GM18909 (cell line): ENCODE measurements around the gene FAM221B.

Experiments
- ATAC-seq: cut with Tn5 transposase; IDR thresholded peaks from one replicate; pipeline ENCODE4 v1.9.1; 2021; ENCODE audit warnings: mild to moderate bottlenecking; ENCODE audit not compliant: unreplicated experiment, poor library complexity

Gene FAM221B

DNA sequence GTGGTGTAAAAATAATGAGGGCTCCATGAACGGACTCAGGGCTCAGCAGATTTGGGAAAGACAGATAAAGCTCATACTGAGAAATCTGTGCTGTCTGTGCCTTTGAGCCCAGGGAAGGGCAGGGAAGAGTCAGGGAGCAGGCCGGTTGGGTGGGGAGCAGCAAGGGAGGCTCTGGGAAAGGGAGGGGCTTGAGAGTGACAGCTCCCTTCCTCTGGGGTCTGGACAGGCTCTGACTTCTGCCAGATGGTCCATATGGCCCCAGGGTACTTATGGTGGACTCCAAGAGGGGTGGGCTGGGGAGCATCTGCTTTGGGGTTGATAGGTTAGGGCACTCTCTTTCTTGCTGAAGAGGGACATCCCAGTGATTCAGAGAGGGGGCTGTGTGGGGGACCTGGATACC lies 35.1 kb downstream of the FAM221B start:
- ATAC-seq: no peak

DNA sequence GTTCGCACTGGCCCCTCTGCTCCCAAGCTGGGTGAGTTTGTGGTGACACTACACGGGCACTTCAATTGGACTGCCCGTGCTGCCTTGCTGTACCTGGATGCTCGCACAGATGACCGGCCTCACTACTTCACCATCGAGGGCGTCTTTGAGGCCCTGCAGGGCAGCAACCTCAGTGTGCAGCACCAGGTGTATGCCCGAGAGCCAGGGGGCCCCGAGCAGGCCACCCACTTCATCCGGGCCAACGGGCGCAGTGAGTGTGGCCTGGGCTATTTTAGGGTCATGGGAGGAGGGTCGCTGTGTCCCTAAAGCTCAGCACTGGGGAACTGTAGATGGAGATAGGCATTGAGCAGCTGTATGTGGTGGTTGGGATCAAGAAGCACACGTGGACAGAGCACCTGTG lies 35.7 kb downstream of the FAM221B start:
- ATAC-seq: no peak

DNA sequence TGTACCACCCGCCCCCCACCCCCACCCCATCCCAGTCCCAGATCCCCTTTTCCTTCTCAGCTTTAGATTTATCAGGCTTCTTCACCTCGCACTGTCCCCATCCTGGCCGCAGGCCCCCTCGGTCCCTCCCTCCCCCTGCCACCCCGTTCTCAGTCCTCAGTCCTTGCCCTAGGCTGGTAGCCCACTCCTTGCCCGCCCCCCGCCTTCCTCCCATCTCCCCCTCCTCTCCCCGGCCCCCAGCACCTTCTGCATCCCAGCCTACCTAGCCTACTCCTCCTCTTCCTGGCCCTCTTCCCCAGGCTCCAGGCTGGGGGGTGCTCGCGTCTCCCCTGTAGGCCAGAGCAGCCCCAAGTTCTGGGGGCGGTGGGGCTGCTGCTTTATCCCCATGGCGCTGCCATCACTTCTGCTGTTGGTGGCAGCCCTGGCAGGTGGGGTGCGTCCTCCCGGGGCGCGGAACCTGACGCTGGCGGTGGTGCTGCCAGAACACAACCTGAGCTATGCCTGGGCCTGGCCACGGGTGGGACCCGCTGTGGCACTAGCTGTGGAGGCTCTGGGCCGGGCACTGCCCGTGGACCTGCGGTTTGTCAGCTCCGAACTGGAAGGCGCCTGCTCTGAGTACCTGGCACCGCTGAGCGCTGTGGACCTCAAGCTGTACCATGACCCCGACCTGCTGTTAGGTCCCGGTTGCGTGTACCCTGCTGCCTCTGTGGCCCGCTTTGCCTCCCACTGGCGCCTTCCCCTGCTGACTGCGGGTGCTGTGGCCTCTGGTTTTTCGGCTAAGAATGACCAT lies 36.3 kb downstream of the FAM221B start:
- ATAC-seq: no peak

DNA sequence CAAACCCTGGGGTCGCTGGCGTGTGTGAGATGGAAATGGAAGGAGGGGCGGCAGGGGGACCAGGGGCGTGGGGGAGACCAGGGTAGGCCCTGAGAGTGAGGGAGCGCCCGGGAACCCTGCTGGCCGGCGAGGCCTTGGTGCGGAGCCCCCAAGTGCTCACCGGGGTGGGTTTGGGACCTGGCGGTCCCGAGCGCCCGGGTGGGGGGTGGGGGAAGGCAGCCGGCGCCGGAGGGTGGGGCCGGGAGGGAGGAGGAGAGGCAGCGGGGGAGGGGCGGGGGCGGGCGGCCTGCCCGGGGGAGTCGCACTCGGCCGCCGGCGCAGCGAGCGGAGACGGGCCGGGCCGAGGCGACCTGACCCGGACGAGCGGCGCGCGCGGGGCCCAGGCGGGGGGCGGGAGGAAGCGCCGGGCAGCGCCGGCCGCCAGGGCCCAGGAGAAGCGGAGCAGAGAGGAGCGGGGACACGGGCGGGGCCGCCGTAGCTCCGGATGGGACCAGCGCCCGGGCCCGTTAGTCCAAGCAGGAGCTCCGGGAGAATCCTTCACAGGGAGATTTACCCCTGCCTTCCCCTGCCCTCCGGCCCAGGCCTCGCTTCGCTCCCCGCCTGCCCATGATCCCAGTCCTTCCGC lies 37.1 kb downstream of the FAM221B start, which contains the start of gene NPR2:
TSS of gene NPR2 (plus strand) at position 295 of the 625 bp plus-strand sequence. CDS start 818 bp downstream, outside the sequence.
- no peak for ATAC-seq

DNA sequence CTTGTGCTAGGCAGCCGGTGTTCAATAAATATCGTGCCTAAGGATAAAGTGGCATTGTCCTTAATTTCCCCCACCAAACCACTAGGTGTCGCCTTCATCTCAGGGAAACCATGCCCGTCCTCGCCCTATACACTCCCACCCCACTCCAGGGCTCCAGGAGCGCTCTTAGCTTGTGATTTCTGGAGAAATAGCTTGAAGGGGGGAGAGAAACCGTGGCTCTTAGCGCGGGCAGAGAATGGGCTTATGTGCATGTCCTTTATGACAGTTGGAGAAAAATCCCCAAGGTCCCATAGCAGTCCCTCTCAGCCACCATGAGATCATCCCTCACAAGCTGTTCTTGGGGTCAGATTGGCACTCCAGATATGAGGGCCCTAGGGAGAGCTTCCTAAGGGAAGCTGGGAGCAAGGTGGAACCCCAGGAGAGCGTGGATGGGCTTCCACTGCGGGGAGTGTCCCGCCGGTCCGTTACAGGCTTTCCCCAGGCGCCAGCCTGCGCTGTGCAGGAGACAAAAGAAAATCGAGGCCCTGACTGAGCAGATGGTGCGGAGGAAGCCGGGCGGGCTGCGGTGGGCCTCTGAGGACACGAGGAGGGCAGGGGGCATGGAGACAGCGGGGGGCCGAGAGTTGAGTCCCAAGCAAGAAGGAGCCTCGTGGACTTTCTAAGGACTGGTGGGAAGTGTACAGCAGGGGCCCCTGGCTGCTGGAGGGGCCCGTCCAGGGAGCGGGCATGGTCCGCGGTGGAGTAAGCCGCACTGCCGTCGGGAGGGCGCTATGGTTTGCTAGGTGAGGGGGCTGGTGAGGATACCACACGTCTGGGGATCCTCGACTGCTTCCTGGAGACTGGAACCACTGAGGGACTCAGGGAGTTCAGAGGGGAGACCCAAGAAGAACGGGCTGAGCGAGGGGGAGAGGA lies 37.9 kb downstream of the FAM221B start:
- ATAC-seq: no peak

DNA sequence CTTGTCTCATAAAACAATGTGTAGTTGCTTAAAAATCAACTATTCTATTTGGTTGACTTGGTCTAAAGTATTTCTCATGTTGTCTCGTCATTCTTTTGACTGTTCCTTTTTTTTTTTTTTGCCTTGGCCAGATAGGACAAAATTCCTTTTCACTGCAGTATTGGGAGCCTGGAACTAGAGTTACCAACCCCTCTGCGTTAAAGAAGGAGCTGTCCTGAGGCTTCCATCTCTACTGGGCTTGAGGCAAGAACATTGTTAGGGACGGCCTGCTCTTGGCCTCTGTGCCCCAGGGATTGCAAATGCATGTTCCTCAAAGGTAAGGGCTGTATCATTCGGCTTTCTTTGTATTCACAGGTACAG lies 38.5 kb downstream of the FAM221B start:
- no peak for ATAC-seq

DNA sequence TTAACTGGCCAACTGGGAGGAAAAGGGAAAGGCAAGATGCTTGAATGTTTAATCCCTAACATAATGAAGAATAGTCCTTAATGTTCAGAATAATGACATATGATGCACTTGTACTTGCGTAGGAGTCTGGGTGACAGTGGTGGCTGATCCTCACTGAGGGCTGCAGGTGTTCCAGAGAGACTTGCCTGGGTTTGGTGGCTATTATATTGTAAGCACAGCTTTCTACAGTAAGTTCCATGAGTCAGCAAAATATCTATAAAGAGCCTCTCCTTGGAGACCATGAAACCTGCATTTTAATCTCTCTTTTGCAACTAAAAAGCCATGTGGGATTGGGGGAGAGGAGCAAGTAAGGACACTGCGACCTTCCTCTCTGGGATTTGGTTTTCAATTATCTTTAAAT lies 39.0 kb downstream of the FAM221B start:
- no peak for ATAC-seq

DNA sequence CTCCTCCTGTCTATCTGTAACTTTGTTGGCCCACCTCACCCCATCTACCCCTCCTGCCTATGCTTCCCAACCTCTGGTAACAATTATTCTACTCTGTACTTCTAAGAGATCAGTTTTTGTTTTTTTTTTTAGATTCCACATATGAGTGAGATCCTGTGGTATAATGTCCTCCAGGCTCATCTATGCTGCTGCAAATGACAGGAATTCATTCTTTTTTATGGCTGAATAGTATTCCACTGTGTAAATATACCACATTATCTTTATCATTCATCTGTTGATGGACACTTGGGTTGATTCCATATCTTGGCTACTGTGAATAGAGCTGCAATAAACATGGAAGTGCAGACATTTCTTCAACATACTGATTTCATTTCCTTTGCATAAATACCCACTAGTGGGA lies 45.1 kb downstream of the FAM221B start:
- no peak for ATAC-seq

DNA sequence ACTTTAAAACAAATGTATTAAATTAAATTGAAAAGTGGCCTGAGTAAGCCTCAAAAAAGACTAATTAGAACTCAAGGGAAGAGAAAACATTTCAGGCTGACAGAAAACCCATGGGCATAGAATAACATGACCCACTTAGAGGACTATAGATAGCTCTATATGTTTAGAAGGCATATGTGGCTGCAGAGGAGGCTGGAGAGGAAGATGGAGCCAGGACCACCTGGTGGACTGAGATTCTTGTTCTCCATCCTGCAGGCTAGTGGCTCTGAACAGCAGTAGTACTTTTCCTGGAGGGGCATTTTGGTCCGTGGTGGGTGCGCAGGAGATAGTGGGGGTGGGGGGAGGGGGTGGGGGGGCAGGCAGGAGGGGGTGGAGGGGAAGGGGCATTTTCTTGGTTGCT lies 47.5 kb downstream of the FAM221B start:
- ATAC-seq: no peak

DNA sequence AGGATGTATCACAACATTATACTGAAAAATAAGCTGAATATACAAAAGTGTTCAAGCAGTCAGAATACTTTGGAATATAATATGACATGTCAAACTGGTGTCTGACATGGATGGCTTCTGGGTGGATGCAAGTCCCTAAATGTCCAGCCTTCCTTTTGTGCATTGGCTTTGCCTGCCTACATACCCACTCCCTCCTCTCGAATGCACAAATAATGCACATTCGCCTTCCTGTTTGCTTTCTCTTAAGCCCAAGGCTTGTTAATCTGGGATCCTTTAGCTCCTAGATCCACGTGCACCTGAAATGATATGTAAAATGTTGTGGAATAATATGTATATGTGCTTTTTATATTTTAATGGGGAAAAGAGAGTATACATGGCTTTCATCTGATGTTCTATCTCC lies 50.0 kb downstream of the FAM221B start:
- no peak for ATAC-seq

DNA sequence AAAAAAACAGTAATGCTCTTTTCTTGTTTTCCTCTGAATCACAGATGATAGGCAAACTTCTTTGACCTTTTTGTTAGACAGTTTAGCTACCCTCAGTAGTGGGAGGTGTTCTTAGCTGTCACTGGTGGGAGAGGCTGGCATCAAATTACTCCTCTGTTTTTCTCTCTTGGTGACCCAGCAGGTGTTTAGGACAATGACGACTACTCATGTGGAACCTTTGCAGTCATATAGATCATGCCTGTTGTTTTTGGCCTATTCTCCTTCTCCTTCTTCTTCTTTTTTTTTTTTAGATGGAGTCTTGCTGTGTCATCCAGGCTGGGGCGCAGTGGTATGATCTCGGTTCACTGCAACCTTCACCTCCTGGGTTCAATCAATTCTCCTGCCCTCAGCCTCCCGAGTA lies 52.5 kb downstream of the FAM221B start:
- ATAC-seq: no peak

DNA sequence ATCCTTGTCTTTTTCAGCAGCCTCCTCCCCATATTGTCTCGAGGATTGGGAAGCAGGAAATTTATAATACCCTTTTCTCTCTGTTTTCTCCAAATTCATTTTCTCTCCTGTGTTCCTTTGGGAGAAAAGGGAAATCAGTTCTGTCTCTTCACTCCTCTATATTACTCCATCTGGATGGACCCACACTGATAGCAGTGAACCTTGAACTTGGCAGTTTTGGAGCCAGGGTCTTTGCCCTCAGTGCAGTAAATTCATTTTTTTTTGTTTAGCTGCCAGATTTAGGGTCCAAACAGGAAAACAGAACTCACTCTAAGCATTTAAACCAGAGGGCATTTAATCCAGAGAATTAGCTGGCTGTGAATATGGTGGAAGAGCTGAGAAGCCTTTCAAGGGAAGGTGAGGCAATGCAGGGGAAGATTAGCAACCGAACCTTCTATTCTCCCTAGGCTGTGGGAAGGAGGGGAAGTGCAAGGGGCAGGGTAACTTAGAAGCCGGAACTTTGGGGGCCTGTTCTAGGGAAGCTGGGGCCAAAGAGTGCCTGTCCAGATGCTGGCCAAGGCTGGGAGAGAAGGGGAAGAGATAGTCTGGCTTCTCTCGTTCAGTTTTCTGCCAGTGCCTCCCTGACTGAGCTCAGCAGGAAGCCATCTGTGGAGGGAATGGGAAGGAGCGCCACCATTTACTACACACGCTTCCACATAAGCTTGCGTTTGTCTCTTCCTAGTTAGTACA lies 53.5 kb downstream of the FAM221B start:
- ATAC-seq: no peak

DNA sequence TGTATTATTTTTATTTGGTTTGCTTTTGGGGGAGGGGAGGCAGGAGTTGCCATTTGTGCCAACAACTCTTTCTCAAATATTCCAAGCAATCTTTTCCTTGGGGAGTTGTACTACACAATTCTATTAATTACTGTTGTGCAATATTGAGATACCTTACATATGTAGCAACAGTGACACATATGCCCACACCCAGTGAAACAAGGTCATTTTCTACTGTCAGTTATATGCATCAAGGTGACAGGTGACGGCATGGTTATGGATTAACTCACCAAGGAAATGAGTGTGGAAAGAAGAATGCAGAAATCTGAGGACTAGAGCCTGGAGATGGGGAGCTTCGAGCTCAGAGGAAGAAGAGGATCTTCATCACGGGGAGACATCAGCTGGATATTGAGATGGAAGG lies 56.6 kb downstream of the FAM221B start:
- ATAC-seq: no peak

DNA sequence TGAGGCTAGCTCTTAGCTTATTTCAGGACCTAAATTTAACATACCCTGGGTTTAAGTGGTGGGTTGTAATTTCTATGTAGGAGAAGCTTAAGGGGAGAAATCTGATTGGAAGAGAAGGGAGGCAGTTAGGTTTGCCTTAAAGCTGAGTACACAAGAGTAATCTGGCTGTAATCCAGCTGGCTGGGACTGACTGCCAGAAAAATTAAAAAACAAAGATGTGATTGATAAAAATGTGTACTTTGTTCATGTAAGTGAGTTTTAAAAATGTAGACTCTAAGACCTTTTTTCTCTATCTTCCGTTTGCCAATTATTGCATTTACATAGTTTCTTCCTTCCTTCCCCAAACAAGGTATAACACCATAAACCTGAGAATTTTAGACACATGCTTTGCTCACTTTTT lies 57.0 kb downstream of the FAM221B start:
- no peak for ATAC-seq

DNA sequence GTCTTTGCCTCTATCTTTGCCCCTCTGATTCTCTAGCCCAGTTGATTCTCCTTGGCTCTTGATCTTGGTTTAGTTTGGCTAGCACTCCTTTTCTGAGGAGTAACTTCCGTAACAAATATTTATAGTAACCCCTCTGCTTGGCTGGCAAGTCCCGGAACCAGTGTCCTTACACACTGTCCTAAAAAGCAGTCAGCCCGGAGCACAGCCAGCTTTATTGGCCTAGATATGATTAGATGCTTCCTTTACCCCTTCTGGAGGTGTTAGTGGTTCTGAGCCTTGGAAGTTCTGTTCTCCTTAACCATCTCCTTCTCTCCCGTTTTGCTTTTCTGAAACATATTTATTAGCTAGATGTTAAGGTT lies 57.5 kb downstream of the FAM221B start:
- no peak for ATAC-seq

DNA sequence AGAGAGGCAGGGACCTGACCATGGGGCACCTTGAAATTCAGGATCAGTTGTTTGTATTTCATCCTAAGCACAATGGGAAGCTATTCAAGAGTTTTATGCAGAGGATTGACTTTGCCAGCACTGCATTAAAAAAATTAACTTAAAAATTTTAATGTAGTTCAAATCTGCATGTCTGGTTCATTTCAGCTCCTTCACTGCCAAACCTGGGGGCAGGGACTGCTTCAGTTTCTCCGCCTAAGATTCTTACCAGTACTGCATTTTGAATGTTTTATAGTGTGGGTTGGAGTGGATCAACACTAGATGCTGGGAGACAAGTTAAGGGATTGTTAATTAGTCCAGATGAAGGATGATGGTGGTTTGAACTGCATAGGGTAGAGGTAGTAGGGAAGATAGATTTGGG lies 58.8 kb downstream of the FAM221B start:
- ATAC-seq: no peak

DNA sequence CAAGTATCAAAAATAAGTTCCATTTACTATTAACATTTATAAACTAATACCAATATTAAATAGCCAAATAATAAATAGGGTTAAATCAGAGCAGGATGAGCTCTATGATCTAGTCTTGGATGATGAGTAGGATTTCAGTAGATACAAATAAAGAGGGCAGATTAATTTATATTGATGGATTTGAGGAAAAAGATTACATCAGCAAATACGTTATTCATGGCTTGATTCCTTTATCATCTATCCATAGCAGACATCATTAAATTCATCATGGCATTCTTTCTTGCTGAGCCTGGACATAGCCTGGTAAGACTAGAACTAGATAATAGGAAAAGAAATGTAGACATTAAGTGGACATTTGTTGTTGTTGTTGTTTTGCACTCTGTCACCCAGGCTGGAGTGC lies 61.1 kb downstream of the FAM221B start:
- ATAC-seq: no peak

DNA sequence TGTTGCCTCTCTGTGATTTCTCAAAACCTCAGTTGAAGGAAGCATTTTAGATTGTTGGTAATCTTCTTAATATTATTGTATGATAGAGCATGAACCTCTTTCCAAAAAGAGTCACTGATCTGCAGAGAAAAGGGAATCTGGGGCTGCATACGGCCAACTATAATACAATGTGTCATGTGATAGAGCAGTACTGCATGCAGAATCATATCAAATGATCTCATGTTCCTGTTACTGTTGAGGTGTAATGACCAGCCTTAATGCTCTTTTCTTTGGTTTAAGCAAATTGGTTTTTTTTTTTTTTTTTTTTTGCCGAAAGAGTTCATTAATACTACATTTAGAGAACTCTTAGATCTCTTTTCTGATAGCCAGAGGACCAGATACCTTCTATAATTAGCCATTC lies 61.5 kb downstream of the FAM221B start:
- ATAC-seq: no peak
